ENCODE results near the gene FTO. TPM values are rescaled to one million over a fixed set of nuclear protein-coding genes. Genes with fewer than 3 reads are reported as not detected.

Gene FTO
- total and polyA plus RNA-seq, 2 of the 8 experiments (the other 6 are each of a cell fraction or from before 2014, with no cell fraction given), result 34.5 to 59.8 TPM

DNA sequence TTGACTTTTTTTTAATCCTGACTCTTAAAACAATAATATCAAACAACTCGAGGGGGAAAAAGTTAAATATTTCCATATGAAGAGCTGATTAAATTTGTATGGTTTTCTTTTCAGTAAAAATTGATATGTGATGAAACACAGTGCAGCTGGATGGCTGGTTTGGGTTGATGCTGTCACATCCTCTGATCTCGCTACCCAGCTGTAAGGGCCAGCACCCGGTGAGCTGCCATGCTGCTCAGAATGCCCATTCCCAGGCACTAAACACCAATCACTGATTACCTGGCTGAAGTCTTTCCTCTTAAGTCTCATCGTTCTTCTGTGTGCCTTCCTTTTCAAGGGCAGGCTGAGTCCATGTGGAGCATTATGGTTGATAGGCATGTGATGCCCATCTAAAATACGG, 348.3 kb downstream of the FTO start:
- no peaks in the 10 kb centered on the region; a peak in 1 of 7 replicates for H3K27me3 ChIP-seq (replicated peaks in 1 of 4; ENCODE audit: control insufficient read depth in 3 of 4, extremely low read depth in 1 of 4, insufficient read depth in 3 of 4, low read length in 3 of 4)
- no peak for FAIRE-seq
- 81% methylated on average over 5 of the region's 5 CpGs; no CpG with 5 or more reads in 1 of the 2 experiments for WGBS, 2 experiments (ENCODE audit: extremely low coverage in 1 of 2, insufficient coverage in 1 of 2, insufficient read length in 1 of 2, insufficient replicate concordance in 2 of 2, low coverage in 1 of 2, low lambda C conversion rate in 2 of 2, missing lambda C conversion rate in 1 of 2)

More for the DNA sequence above, 348.3 kb downstream of the FTO start:
- no peak overlapping the region for H2BK15ac ChIP-seq (ENCODE audit: low read length)
- no peaks in the 10 kb centered on the region for H3K36me3 ChIP-seq (ENCODE audit: control insufficient read depth in 2 of 4, insufficient read depth in 4 of 4, low read length in 3 of 4)
- CTCF ChIA-PET (ENCODE audit: partially characterized antibody), result interaction anchor here (2.2 kb wide), 1 partner anchor 12 kb away, joined by 5 read pairs; no protein-coding TSS in a partner anchor
- no peak overlapping the region for H3K56ac ChIP-seq (replicated peaks; ENCODE audit: insufficient read length, low read depth, low read length)
- H4K8ac ChIP-seq (ENCODE audit: extremely low read depth, insufficient read depth, low read length), result no peak overlapping the region
- H2BK12ac ChIP-seq (ENCODE audit: low read depth, low read length), result peak overlapping the region; percentile 77; the same call in 1 of the 2 replicates
- POLR2A ChIA-PET (ENCODE audit: partially characterized antibody), result no interaction called here
- no peaks in the 10 kb centered on the region for H3K79me2 ChIP-seq (ENCODE audit: control insufficient read depth in 1 of 2, insufficient read depth in 2 of 2, low read length in 2 of 2)
- 0 out of 2 replicates have a peak overlapping the region, but pooled peaks have one; percentile 11 for H2AK5ac ChIP-seq (ENCODE audit: low read depth, low read length)
- DNase-seq (ENCODE audit: low read depth in 1 of 2, low spot score in 2 of 2), result no peak
- H3K23me2 ChIP-seq (ENCODE audit: low read depth, low read length), result no peaks in the 10 kb centered on the region
- H3K4me1 ChIP-seq (replicated peaks in 1 of 4; ENCODE audit: control insufficient read depth in 3 of 4, insufficient read depth in 4 of 4, low read length in 3 of 4), result peaks cover 19 to 34% (median 30%) of the 10 kb centered on the region in 4 experiments; a peak in 6 of 7 replicates
- no peak overlapping the region for H2AFZ ChIP-seq (ENCODE audit: low read length)
- H3K4me3 ChIP-seq (ENCODE audit: extremely low read depth in 1 of 4, insufficient read depth in 2 of 4, low read depth in 3 of 4, low read length in 4 of 4), result no peak overlapping the region
- TF ChIP-seq, protein P1, sequence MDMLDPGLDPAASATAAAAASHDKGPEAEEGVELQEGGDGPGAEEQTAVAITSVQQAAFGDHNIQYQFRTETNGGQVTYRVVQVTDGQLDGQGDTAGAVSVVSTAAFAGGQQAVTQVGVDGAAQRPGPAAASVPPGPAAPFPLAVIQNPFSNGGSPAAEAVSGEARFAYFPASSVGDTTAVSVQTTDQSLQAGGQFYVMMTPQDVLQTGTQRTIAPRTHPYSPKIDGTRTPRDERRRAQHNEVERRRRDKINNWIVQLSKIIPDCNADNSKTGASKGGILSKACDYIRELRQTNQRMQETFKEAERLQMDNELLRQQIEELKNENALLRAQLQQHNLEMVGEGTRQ (IDR thresholded peaks at IDR 0.05; ENCODE audit: low read length), result no peak
- TF ChIP-seq TAF7 (optimal IDR thresholded peaks at IDR 0.05; ENCODE audit: borderline replicate concordance, low read depth, low read length) (no peak), CBX8 (IDR thresholded peaks at IDR 0.05; ENCODE audit: borderline replicate concordance, low read depth, low read length) (no peak), KDM5A (IDR thresholded peaks at IDR 0.05; ENCODE audit: low read length) (no peak), RAD21 (IDR thresholded peaks at IDR 0.05 in 1 of 2, conservative IDR thresholded peaks at IDR 0.05 in 1 of 2; ENCODE audit: low read depth in 2 of 2, low read length in 2 of 2) (no peak)
- TF ChIP-seq, protein P2, sequence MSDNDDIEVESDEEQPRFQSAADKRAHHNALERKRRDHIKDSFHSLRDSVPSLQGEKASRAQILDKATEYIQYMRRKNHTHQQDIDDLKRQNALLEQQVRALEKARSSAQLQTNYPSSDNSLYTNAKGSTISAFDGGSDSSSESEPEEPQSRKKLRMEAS (IDR thresholded peaks at IDR 0.05), result no peak
- TF ChIP-seq, protein P3, sequence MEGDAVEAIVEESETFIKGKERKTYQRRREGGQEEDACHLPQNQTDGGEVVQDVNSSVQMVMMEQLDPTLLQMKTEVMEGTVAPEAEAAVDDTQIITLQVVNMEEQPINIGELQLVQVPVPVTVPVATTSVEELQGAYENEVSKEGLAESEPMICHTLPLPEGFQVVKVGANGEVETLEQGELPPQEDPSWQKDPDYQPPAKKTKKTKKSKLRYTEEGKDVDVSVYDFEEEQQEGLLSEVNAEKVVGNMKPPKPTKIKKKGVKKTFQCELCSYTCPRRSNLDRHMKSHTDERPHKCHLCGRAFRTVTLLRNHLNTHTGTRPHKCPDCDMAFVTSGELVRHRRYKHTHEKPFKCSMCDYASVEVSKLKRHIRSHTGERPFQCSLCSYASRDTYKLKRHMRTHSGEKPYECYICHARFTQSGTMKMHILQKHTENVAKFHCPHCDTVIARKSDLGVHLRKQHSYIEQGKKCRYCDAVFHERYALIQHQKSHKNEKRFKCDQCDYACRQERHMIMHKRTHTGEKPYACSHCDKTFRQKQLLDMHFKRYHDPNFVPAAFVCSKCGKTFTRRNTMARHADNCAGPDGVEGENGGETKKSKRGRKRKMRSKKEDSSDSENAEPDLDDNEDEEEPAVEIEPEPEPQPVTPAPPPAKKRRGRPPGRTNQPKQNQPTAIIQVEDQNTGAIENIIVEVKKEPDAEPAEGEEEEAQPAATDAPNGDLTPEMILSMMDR (IDR thresholded peaks at IDR 0.05; ENCODE audit: control extremely low read depth in 1 of 3, insufficient read depth in 1 of 3, low read depth in 1 of 3, low read length in 3 of 3), result no peak
- H3K4me2 ChIP-seq (ENCODE audit: insufficient read depth in 1 of 2, low read depth in 2 of 2, low read length in 2 of 2), result no peak overlapping the region
- 0 out of 2 replicates have a peak overlapping the region, but pooled peaks have one; percentile 26 for H3K18ac ChIP-seq (ENCODE audit: extremely low read depth, low read length)
- H4K20me1 ChIP-seq (replicated peaks in 1 of 2; ENCODE audit: control insufficient read depth in 1 of 2, insufficient read depth in 2 of 2, low read length in 2 of 2), result no peaks in the 10 kb centered on the region
- H2BK120ac ChIP-seq (replicated peaks; ENCODE audit: low read depth, low read length), result no peak overlapping the region
- H3K4ac ChIP-seq (replicated peaks; ENCODE audit: insufficient read length, low read depth, low read length), result no peak overlapping the region
- no peaks in the 10 kb centered on the region for H3K9me3 ChIP-seq (ENCODE audit: insufficient read depth in 2 of 2, low read depth in 1 of 2, low read length in 1 of 2)
- H3K14ac ChIP-seq (ENCODE audit: insufficient read length), result no peak overlapping the region
- H3K79me1 ChIP-seq (ENCODE audit: low read depth, low read length), result no peaks in the 10 kb centered on the region
- 0 out of 2 replicates have a peak overlapping the region, but pooled peaks have one; percentile 26 for H2BK20ac ChIP-seq (ENCODE audit: low read length)
- no peak overlapping the region for H3K9ac ChIP-seq (replicated peaks in 1 of 4; ENCODE audit: extremely low read depth in 1 of 4, low read depth in 3 of 4, low read length in 3 of 4)
- H4K5ac ChIP-seq (ENCODE audit: insufficient read length, low read depth, low read length), result no peak overlapping the region
- H2BK5ac ChIP-seq (ENCODE audit: low read depth, low read length), result no peak overlapping the region
- H3K23ac ChIP-seq (ENCODE audit: insufficient read length), result no peak overlapping the region
- peak overlapping the region; percentile 66 for H4K91ac ChIP-seq (replicated peaks; ENCODE audit: insufficient read length, low read length)
- no peak overlapping the region for H3K27ac ChIP-seq (ENCODE audit: low read depth, low read length)

Data from H1 (cell line).